HepG2 (cell line): Measurements from ENCODE around the gene DDX20. TPM values are rescaled to one million over a fixed set of nuclear protein-coding genes. Genes with fewer than 3 reads are reported as not detected.
A peak's percentile ranks its signal among the peaks of the same experiment; 100 is the strongest.

Experiments
- CCAR2 ChIP-seq: fragments of 200-400 bp; formaldehyde crosslinking; optimal IDR thresholded peaks from 2 replicates; pipeline ENCODE3; 2018; ENCODE audit warnings: low read depth, mild to moderate bottlenecking, low read length, moderate library complexity
- CEBPB ChIP-seq: IDR thresholded peaks from 2 replicates; pipeline ENCODE4 v1.6.1; 2011; ENCODE audit warnings: low read depth, low read length, improper control_type of control experiment, borderline replicate concordance
- ERF ChIP-seq: IDR thresholded peaks from 2 replicates; pipeline ENCODE4 v1.6.1; 2018; ENCODE audit warnings: missing biosample characterization, missing genetic modification reagents
- EZH2 ChIP-seq: conservative IDR thresholded peaks from 2 replicates; pipeline ENCODE4 v1.6.1; 2012; ENCODE audit warnings: mild to moderate bottlenecking, low read depth, low read length, moderate library complexity
- FIP1L1 ChIP-seq: fragments of 200-400 bp; formaldehyde crosslinking; IDR thresholded peaks from 2 replicates; pipeline ENCODE4 v1.6.1; 2018; ENCODE audit warnings: low read depth, mild to moderate bottlenecking, low read length, moderate library complexity, borderline replicate concordance; ENCODE audit not compliant: insufficient read depth
- GATAD2A ChIP-seq: IDR thresholded peaks from 2 replicates; pipeline ENCODE4 v1.6.1; 2016
- MBNL3 ChIP-seq: fragments of 250-450 bp; sonication (Bioruptor Pico); conservative IDR thresholded peaks from 2 replicates; pipeline ENCODE4 v1.8.0; 2022; ENCODE audit warnings: mild to moderate bottlenecking, inconsistent platforms
- RARA ChIP-seq: IDR thresholded peaks from 2 replicates; pipeline ENCODE4 v1.6.1; 2016; ENCODE audit warnings: missing genetic modification reagents, missing compliant biosample characterization
- RORA ChIP-seq: sonication (generic); formaldehyde crosslinking; IDR thresholded peaks from 2 replicates; pipeline ENCODE4 v1.5.0; 2020; ENCODE audit warnings: mild to moderate bottlenecking, missing genetic modification reagents, moderate library complexity
- SAP130 ChIP-seq: IDR thresholded peaks from 2 replicates; pipeline ENCODE4 v1.6.1; 2016; ENCODE audit warnings: low read depth
- SRF ChIP-seq: IDR thresholded peaks from 2 replicates; pipeline ENCODE4 v1.6.1; 2011; ENCODE audit warnings: mild to moderate bottlenecking, low read depth, low read length, moderate library complexity
- THYN1 ChIP-seq: sonication (generic); formaldehyde crosslinking; IDR thresholded peaks from 2 replicates; pipeline ENCODE4 v1.8.1; 2023; ENCODE audit warnings: low read depth, mild to moderate bottlenecking, moderate library complexity, missing genetic modification reagents, borderline replicate concordance
- TOE1 ChIP-seq: sonication (generic); formaldehyde crosslinking; IDR thresholded peaks from 2 replicates; pipeline ENCODE4 v1.4.0; 2020; ENCODE audit warnings: mild to moderate bottlenecking, missing genetic modification reagents
- ZBTB38 ChIP-seq: sonication (generic); formaldehyde crosslinking; IDR thresholded peaks from 2 replicates; pipeline ENCODE4 v1.5.1; 2020; ENCODE audit warnings: mild to moderate bottlenecking, missing genetic modification reagents
- ZNF180 ChIP-seq: sonication (generic); formaldehyde crosslinking; IDR thresholded peaks from 2 replicates; pipeline ENCODE4 v1.4.0; 2020; ENCODE audit warnings: low read depth, missing genetic modification reagents, borderline replicate concordance
- ZNF20 ChIP-seq: sonication (generic); formaldehyde crosslinking; IDR thresholded peaks from 2 replicates; pipeline ENCODE4 v1.4.0; 2020; ENCODE audit warnings: mild to moderate bottlenecking, moderate library complexity, missing genetic modification reagents
- ZNF501 ChIP-seq: sonication (generic); formaldehyde crosslinking; IDR thresholded peaks from 2 replicates; pipeline ENCODE4 v1.5.1; 2020; ENCODE audit warnings: mild to moderate bottlenecking, moderate library complexity, missing genetic modification reagents
- ZNF558 ChIP-seq: sonication (generic); formaldehyde crosslinking; IDR thresholded peaks from 2 replicates; pipeline ENCODE4 v1.9.0; 2022; ENCODE audit warnings: mild to moderate bottlenecking, missing genetic modification reagents, borderline replicate concordance
- ZNF670 ChIP-seq: sonication (generic); formaldehyde crosslinking; IDR thresholded peaks from 2 replicates; pipeline ENCODE4 v1.8.0; 2022; ENCODE audit warnings: mild to moderate bottlenecking, missing genetic modification reagents, borderline replicate concordance
- ZNF674 ChIP-seq: sonication (generic); formaldehyde crosslinking; IDR thresholded peaks from 2 replicates; pipeline ENCODE4 v1.5.0; 2020; ENCODE audit warnings: low read depth, mild to moderate bottlenecking, missing genetic modification reagents
- polyA plus RNA-seq, 8 experiments: library from polyadenylated mRNA; depleted of rRNA in 3 of 8; stranded (reverse) in 7 of 8; unstranded in 1 of 8; fragments of >200 nt; fragmentation: Illumina TruSeq in 4 of 8; extraction: Trizol in 4 of 8; gene quantifications; 2 replicates each; pipeline versions ENCODE4 v1.2.1 to v1.2.3, GENCODE V29; 2011 to 2016; ENCODE audit warnings: low read depth in 4 of 8, missing spikeins in 1 of 8, mixed read lengths in 1 of 8; ENCODE audit not compliant: insufficient read depth in 1 of 8
- total RNA-seq, 5 experiments: library from RNA; depleted of rRNA; stranded (reverse); fragments of >200 nt; fragmentation: Illumina TruSeq; extraction: Trizol; gene quantifications; 2 replicates each; pipeline ENCODE4 v1.2.3, GENCODE V29; 2016; ENCODE audit warnings: low read depth in 1 of 5
- TF ChIP-seq, protein P1 (sequence below): sonication (generic); formaldehyde crosslinking; IDR thresholded peaks from 2 replicates; pipeline ENCODE4 v1.4.0; 2020; ENCODE audit warnings: missing genetic modification reagents, borderline replicate concordance
- TF ChIP-seq, protein P2 (sequence below): sonication (generic); formaldehyde crosslinking; IDR thresholded peaks from 2 replicates; pipeline ENCODE4 v1.4.0; 2020; ENCODE audit warnings: missing genetic modification reagents, borderline replicate concordance
- TF ChIP-seq, protein P3 (sequence below): IDR thresholded peaks from 2 replicates; pipeline ENCODE4 v1.6.1; 2016
- TF ChIP-seq, protein P4 (sequence below): sonication (generic); formaldehyde crosslinking; IDR thresholded peaks from 2 replicates; pipeline ENCODE4 v1.5.0; 2020; ENCODE audit warnings: missing genetic modification reagents

The DDX20 gene
- total and polyA plus RNA-seq, 2 of the 13 experiments (the other 11 are each of a cell fraction or from before 2014, with no cell fraction given), result 4.0 to 14.3 TPM

DNA sequence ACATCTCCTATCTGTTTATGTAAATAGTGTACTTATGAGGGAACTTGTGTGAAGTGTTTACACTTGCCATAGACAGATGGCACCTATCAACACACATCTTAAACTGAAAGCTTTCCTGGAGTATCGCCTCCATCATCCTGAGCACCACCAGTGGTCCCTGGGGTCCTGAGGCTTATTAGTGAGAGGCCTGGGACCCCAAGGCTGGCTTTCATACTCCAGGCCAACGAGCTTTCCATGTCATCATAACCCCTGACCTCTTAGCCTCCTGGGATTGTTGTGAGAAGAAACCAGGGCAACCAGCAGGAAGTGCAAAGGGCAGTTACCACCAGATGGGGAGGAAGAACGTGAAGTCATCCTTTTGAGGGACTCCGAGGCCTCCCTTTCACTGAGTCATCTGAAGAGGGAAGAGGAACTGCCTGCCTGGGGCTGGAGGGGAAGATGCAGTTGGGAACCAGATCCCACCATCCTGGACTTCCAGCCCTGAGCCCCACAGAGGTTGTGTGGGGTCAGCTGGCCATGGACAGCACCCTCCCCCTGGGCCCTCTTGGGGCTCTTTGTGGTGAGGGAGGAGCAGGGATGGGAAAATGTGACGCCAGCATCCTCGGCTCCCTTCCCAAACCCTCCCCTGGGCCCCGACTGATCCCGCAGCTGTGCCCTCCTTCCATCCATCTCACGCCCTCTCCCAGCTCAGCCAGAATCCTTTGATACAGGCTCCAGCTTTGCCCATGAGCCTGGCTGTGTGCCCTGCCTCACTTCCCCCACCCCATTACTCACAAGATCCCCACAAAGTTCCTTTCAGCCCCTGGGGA lies 22.3 kb upstream of the DDX20 start (continued):
- TF ChIP-seq, protein P1, sequence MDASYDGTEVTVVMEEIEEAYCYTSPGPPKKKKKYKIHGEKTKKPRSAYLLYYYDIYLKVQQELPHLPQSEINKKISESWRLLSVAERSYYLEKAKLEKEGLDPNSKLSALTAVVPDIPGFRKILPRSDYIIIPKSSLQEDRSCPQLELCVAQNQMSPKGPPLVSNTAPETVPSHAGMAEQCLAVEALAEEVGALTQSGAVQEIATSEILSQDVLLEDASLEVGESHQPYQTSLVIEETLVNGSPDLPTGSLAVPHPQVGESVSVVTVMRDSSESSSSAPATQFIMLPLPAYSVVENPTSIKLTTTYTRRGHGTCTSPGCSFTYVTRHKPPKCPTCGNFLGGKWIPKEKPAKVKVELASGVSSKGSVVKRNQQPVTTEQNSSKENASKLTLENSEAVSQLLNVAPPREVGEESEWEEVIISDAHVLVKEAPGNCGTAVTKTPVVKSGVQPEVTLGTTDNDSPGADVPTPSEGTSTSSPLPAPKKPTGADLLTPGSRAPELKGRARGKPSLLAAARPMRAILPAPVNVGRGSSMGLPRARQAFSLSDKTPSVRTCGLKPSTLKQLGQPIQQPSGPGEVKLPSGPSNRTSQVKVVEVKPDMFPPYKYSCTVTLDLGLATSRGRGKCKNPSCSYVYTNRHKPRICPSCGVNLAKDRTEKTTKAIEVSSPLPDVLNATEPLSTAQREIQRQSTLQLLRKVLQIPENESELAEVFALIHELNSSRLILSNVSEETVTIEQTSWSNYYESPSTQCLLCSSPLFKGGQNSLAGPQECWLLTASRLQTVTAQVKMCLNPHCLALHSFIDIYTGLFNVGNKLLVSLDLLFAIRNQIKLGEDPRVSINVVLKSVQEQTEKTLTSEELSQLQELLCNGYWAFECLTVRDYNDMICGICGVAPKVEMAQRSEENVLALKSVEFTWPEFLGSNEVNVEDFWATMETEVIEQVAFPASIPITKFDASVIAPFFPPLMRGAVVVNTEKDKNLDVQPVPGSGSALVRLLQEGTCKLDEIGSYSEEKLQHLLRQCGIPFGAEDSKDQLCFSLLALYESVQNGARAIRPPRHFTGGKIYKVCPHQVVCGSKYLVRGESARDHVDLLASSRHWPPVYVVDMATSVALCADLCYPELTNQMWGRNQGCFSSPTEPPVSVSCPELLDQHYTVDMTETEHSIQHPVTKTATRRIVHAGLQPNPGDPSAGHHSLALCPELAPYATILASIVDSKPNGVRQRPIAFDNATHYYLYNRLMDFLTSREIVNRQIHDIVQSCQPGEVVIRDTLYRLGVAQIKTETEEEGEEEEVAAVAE, result no peak
- TF ChIP-seq RARA (peak; percentile 86), ZNF674 (no peak), SAP130 (CRISPR knock-in tag) (peak; percentile 93), MBNL3 (CRISPR knock-in tag) (no peak), THYN1 (CRISPR knock-in tag) (no peak), EZH2 (no peak), ERF (CRISPR knock-in tag) (0 out of 2 replicates have a peak, but pooled peaks have one; percentile 21), RORA (CRISPR knock-in tag) (no peak), CEBPB (no peak; the same call in 1 of the 2 replicates), ZNF501 (CRISPR knock-in tag) (0 out of 2 replicates have a peak, but pooled peaks have one; percentile 40), GATAD2A (CRISPR knock-in tag) (peak; percentile 71), ZNF180 (CRISPR knock-in tag) (no peak), SRF (no peak), ZNF558 (CRISPR knock-in tag) (no peak), ZNF670 (CRISPR knock-in tag) (no peak), TOE1 (CRISPR knock-in tag) (no peak), ZBTB38 (CRISPR knock-in tag) (no peak), CCAR2 (no peak), FIP1L1 (no peak), ZNF20 (CRISPR knock-in tag) (no peak)
- TF ChIP-seq, protein P2, sequence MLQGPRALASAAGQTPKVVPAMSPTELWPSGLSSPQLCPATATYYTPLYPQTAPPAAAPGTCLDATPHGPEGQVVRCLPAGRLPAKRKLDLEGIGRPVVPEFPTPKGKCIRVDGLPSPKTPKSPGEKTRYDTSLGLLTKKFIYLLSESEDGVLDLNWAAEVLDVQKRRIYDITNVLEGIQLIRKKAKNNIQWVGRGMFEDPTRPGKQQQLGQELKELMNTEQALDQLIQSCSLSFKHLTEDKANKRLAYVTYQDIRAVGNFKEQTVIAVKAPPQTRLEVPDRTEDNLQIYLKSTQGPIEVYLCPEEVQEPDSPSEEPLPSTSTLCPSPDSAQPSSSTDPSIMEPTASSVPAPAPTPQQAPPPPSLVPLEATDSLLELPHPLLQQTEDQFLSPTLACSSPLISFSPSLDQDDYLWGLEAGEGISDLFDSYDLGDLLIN (CRISPR knock-in tag), result no peak
- TF ChIP-seq, protein P3, sequence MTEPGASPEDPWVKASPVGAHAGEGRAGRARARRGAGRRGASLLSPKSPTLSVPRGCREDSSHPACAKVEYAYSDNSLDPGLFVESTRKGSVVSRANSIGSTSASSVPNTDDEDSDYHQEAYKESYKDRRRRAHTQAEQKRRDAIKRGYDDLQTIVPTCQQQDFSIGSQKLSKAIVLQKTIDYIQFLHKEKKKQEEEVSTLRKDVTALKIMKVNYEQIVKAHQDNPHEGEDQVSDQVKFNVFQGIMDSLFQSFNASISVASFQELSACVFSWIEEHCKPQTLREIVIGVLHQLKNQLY (CRISPR knock-in tag), result peak; percentile 69
- TF ChIP-seq, protein P4, sequence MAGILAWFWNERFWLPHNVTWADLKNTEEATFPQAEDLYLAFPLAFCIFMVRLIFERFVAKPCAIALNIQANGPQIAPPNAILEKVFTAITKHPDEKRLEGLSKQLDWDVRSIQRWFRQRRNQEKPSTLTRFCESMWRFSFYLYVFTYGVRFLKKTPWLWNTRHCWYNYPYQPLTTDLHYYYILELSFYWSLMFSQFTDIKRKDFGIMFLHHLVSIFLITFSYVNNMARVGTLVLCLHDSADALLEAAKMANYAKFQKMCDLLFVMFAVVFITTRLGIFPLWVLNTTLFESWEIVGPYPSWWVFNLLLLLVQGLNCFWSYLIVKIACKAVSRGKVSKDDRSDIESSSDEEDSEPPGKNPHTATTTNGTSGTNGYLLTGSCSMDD (CRISPR knock-in tag), result no peak
